C4-2B (cell line): ENCODE measurements around the gene SUMF1.
"Not testable (repeated sequence)": the region's sequence is repeated elsewhere in the genome, so short reads cannot be mapped to it uniquely, and the experiment has no call there.

ENCODE experiments used
- H3K27ac ChIP-seq: fragments of 450-650 bp; 2 replicates; pipeline ENCODE4 v1.5.1; 2017
- CTCF ChIP-seq: fragments of 450-650 bp; conservative IDR thresholded peaks from 2 replicates; pipeline ENCODE4 v1.5.1; 2017; ENCODE audit warnings: mild to moderate bottlenecking
- ZFX ChIP-seq: fragments of 450-650 bp; IDR thresholded peaks from 2 replicates; pipeline ENCODE4 v1.6.1; 2017

The SUMF1 gene

GRCh38 chr3:4332991-4333390 is 134.1 kb downstream of the SUMF1 start:
- TF ChIP-seq CTCF: no peak
- no peak for TF ChIP-seq ZFX
- no peak overlapping the region for H3K27ac ChIP-seq

GRCh38 chr3:4332574-4332973 is 134.5 kb downstream of the SUMF1 start:
- TF ChIP-seq ZFX: no peak
- no peak for TF ChIP-seq CTCF

GRCh38 chr3:4332111-4332510 is 135.0 kb downstream of the SUMF1 start:
- H3K27ac ChIP-seq: no peak overlapping the region
- TF ChIP-seq CTCF: no peak
- TF ChIP-seq ZFX: no peak

More at GRCh38 chr3:4332574-4332973, 134.5 kb downstream of the SUMF1 start:
- H3K27ac ChIP-seq: no peak overlapping the region

- H3K27ac ChIP-seq: not testable (repeated sequence)
Measured at GRCh38 chr3:4329806-4330205, 137.3 kb downstream of the SUMF1 start.

- TF ChIP-seq CTCF (no peak), ZFX (no peak)
- H3K27ac ChIP-seq: no peak overlapping the region
Measured at GRCh38 chr3:4326868-4327267, 140.2 kb downstream of the SUMF1 start.

- no peak for TF ChIP-seq ZFX
- no peak overlapping the region for H3K27ac ChIP-seq
Measured at GRCh38 chr3:4323246-4324027, 143.6 kb downstream of the SUMF1 start.

GRCh38 chr3:4322635-4323034 is 144.4 kb downstream of the SUMF1 start:
- no peak for TF ChIP-seq ZFX
- TF ChIP-seq CTCF: no peak
- H3K27ac ChIP-seq: peak overlapping the region; percentile 37; the same call in 1 of the 2 replicates

GRCh38 chr3:4321732-4322131 is 145.3 kb downstream of the SUMF1 start:
- TF ChIP-seq ZFX (no peak), CTCF (no peak)
- no peak overlapping the region for H3K27ac ChIP-seq
